ENCODE measurements around the gene SUFU. TPM values are rescaled to one million over a fixed set of nuclear protein-coding genes. Genes with fewer than 3 reads are reported as not detected.

The SUFU gene
- total and polyA plus RNA-seq, 2 donors (not counting 1 experiment from before 2014, with no cell fraction given): 4.8 to 13.3 TPM

DNA sequence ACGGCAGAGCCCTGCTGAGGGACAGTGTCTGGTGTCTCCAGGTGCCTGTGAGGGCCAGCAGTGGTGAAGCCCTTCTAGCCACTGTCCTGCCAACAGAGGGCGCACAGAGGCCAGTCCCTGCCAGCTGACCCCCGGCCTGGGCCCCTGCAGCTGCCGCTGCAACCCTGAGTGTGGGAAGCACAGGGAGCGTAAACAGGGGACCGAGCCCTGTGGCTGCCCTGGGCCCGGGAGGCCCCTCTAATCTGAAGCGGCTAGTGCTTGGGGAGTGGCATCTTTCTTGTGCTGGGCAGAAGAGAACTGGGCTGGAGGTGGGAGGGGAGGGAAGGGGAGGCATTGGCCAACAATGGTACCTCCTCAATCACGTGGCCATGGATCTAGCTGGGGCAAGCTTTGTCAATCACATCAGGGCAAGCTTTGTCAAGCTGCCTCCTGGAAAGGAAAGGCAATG, 175.1 kb downstream of the SUFU start:
- peak; percentile 48 for ATAC-seq (ENCODE audit: low read depth)
- H3K4me2 ChIP-seq (replicated peaks; ENCODE audit: low read depth, low read length, poor library complexity, severe bottlenecking): peak overlapping the region; percentile 3

More for the DNA sequence above, 175.1 kb downstream of the SUFU start:
- Mint-ChIP-seq H3K9me3 (ENCODE audit: insufficient read depth) (no peaks in the 10 kb centered on the region), H3K4me1 (peaks cover 33% of the 10 kb centered on the region), H3K4me3 (no peak overlapping the region), H3K27me3 (no peaks in the 10 kb centered on the region), H3K27ac (no peak overlapping the region)
- TF ChIP-seq EZH2 (IDR thresholded peaks at IDR 0.05; ENCODE audit: borderline replicate concordance, insufficient read depth, low read depth, low read length, poor library complexity, severe bottlenecking) (no peak), CTCF (IDR thresholded peaks at IDR 0.05) (no peak)
- ChIA-PET POLR2A (interaction anchor here (6.0 kb wide), 1 partner anchor 33 kb away, joined by 49 read pairs; the partner anchor contains the start of gene TRIM8), CTCF (interaction anchor here (0.6 to 7.3 kb wide), 11 partner anchors 9 to 103 kb away, joined by 3 to 50 read pairs (median 5); partner anchors contain the start of genes ARL3, SFXN2 and TRIM8)
- H4K20me1 ChIP-seq (ENCODE audit: control insufficient read depth, insufficient read depth, low read length, poor library complexity, severe bottlenecking): no peaks in the 10 kb centered on the region
- DNase-seq: peak; percentile 33
- peak overlapping the region in 1 of 2 donors; percentile 2 for H3K27ac ChIP-seq (ENCODE audit: low read length in 2 of 2)
- H3K9ac ChIP-seq (ENCODE audit: low read length): no peak overlapping the region
- no peak overlapping the region for H2AFZ ChIP-seq (ENCODE audit: insufficient read depth, low read depth, low read length, poor library complexity, severe bottlenecking)
- 29% methylated on average over 9 of the region's 9 CpGs for WGBS (ENCODE audit: insufficient coverage)
- H3K36me3 ChIP-seq (replicated peaks in 1 of 2; ENCODE audit: control extremely low read depth in 1 of 2, control insufficient read depth in 1 of 2, extremely low read depth in 1 of 2, insufficient read depth in 2 of 2, low read length in 1 of 2): no peaks in the 10 kb centered on the region
- H3K4me3 ChIP-seq (ENCODE audit: control extremely low read depth in 1 of 5, extremely low read depth in 1 of 5, insufficient read depth in 1 of 5, low read depth in 2 of 5, low read length in 4 of 5): no peak overlapping the region
- no peaks in the 10 kb centered on the region for H3K27me3 ChIP-seq (replicated peaks in 1 of 4; ENCODE audit: control extremely low read depth in 1 of 4, control insufficient read depth in 3 of 4, insufficient read depth in 4 of 4, low read length in 3 of 4)
- intact Hi-C loops (cut with micrococcal nuclease): loop anchor here (5.0 kb wide), 1 partner anchor 33 kb away; the partner anchor contains the start of genes ARL3 and SFXN2
- peaks cover 24 to 27% of the 10 kb centered on the region in 2 donors for H3K4me1 ChIP-seq (ENCODE audit: control insufficient read depth in 2 of 2, insufficient read depth in 2 of 2, low read length in 2 of 2)
- H3K79me2 ChIP-seq (ENCODE audit: control insufficient read depth, insufficient read depth, low read length): no peaks in the 10 kb centered on the region
- no peaks in the 10 kb centered on the region for H3K9me3 ChIP-seq (ENCODE audit: control extremely low read depth in 1 of 3, control insufficient read depth in 2 of 3, insufficient read depth in 1 of 3, low read length in 2 of 3)

All from B cell (primary cell).